HL-60/S4 treated with retinoic acid at 250 ng/mL for 4 days and 3 days (cell line): ENCODE data around the gene MTG1.
"Not testable (repeated sequence)": the region's sequence is repeated elsewhere in the genome, so short reads cannot be mapped to it uniquely, and the experiment has no call there.

Experiments used
- in situ Hi-C: fragments of 300-500 bp; cut with MboI; formaldehyde crosslinking; loops from 2 replicates; pipeline ENCODE4 v1.7.0; 2022; ENCODE audit warnings: low sequenced_read_pairs

MTG1 gene

DNA sequence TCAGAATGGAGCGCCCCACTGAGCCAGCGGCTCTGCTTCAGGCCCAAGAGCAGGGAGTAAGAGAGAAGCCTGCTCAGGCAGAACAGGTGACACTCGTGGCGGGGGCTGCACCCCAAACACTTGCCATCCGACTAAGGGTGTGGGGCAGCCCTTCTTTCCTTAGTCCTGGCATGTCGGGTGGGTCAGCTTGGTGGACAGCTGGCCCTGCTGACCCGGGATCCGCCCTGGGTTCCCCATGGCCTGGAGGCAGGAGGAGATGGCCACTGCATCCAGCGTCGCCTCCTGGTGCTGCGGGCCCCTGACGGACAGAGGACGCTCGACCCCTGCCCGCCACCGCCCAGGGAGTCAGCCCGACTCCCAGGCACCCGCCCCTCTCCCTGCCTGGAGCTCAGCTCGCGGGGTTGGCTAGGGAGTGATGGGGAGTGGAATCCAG is 16.1 kb upstream of the MTG1 start:
- in situ Hi-C loops: no loop called here

GRCh38 chr10:133378251-133379096 is 15.5 kb upstream of the MTG1 start:
- in situ Hi-C loops: no loop called here

DNA sequence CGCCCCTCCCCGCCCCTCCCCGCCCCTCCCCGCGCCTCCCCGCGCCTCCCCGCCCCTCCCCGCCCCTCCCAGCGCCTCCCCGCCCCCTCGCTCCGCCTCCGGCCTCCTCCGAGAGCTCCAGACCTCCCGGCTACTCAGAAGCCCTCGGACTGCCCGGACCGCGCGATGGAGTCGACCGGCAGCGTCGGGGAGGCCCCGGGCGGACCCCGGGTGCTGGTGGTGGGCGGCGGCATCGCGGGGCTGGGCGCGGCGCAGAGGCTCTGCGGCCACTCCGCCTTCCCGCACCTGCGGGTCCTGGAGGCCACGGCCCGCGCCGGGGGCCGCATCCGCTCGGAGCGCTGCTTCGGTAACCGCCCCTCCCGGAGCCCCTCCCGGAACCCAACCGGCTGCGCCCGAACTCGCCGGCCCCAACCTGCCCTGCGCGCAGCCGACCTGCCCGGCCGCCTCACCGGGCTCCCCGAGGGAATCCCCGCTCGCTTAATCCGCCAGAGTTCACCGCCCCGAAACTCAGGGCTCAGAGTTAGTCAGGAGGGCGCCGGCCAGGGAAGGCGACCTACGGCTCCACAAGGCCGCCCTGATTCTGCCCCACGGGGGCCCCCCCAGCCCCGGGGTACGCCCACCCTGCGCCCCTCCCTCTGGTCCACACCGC is 14.7 kb upstream of the MTG1 start, which contains the start of gene PAOX:
TSS of gene PAOX (plus strand) at position 111 of the 649 bp plus-strand sequence. CDS start at position 166, 55 bp downstream.
- in situ Hi-C loops: no loop called here

DNA sequence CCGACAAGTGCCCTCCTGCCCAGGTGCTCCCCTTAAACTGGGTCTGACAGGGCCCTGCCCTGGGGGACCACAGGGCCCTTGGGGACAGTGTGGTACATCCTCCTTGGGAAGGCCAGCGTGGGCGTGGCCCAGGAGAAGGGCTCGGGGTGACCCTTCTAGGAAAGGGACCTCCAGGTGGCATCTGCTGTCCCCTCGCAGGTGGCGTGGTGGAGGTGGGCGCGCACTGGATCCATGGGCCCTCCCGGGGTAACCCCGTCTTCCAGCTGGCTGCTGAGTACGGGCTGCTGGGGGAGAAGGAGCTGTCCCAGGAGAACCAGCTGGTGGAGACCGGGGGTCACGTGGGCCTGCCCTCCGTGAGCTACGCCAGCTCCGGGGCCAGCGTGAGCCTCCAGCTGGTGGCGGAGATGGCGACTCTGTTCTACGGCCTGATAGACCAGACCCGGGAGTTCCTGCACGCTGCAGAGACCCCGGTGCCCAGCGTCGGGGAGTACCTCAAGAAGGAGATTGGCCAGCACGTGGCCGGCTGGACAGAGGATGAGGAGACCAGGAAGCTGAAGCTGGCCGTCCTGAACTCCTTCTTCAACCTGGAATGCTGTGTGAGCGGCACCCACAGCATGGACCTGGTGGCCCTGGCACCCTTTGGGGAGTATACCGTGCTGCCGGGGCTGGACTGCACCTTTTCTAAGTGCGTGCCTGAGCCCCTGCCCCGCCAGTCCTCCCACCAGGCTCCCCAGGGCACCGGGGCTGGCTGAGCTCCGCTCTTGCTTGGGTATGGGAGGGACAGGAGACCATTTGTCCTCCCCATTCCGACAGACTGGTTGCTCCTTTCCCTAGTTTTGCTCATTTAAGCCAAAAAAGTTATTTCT is 13.9 kb upstream of the MTG1 start:
- in situ Hi-C loops: no loop called here

DNA sequence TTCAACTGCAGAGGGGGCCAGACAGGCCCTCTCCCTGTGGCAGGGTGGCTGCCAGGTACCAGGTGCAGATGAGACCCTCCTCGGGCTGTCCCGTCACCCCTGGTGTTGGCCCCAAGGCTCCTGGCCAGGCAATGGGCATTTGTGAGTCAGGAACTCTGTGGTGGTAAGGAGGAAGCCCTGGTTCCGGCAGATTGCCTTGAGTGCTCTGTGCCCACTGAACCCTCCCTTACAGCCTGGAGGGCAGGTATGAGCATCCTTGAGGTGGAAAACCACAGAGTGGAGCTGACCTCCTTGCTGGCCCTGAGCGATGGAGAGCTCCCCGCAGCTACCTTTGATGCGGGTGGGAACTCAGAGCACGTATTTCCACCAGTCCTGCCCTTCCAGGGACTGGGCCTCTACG is 12.9 kb upstream of the MTG1 start:
- in situ Hi-C loops: no loop called here

GRCh38 chr10:133383551-133383950 is 10.4 kb upstream of the MTG1 start:
- in situ Hi-C loops: no loop called here

- in situ Hi-C loops: no loop called here
Observed at GRCh38 chr10:133384071-133384470, 9.9 kb upstream of the MTG1 start.

- in situ Hi-C loops: no loop called here
Observed at GRCh38 chr10:133385214-133385613, 8.7 kb upstream of the MTG1 start.

DNA sequence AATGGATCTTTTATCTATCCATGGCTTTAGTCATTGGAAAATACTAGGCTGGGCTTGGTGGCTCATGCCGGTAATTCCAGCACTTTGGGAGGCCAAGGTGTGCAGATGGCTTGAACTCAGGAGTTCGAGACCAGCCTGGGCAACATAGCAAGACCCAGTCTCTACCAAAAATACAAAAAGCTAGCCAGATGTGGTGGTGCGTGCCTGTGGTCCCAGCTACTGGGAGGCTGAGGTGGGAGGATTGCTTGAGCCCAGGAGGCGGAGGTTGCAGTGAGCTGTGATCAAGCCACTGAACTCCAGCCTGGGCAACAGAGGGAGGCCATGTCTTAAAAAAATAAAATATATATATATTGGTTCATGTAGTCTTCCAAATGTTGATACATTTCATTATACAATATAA is 7.0 kb upstream of the MTG1 start:
- in situ Hi-C loops: not testable (repeated sequence)

- in situ Hi-C loops: no loop called here
Observed at GRCh38 chr10:133388236-133388972, 5.6 kb upstream of the MTG1 start.

DNA sequence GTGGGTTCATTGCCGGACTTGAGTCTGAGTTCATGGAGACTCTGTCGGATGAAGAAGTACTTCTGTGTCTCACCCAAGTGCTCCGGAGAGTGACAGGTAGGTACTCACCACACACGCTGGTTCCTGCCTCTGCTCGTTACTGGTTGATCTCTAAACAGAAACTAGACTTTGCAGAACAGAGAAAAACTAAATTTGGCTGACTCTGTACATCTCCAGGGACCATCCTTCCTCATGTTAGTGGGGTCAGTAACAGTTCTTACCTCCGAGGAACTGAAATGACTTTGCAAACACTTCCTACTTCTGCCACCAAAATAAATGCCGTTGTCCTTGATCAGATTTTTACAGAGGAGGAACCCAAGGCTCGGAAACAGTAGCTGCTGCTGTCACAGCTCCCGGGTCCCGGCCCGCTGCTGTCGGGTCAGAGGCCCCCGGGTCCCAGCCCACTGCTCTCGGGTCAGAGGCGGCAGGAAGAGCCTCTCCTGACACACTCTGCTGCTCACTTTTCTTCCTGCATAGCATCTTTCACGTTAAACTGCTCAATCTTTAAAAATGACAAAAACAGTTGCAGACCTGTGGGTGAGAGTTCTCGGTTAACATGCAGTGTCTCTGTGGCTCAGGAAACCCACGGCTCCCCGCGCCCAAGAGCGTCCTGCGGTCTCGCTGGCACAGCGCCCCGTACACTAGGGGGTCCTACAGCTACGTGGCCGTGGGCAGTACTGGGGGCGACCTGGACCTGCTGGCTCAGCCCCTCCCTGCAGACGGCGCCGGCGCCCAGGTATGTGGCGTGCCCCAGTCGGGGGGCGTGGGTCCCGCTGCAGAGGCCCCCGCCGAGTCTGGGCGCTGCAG is 4.8 kb upstream of the MTG1 start:
- in situ Hi-C loops: no loop called here

DNA sequence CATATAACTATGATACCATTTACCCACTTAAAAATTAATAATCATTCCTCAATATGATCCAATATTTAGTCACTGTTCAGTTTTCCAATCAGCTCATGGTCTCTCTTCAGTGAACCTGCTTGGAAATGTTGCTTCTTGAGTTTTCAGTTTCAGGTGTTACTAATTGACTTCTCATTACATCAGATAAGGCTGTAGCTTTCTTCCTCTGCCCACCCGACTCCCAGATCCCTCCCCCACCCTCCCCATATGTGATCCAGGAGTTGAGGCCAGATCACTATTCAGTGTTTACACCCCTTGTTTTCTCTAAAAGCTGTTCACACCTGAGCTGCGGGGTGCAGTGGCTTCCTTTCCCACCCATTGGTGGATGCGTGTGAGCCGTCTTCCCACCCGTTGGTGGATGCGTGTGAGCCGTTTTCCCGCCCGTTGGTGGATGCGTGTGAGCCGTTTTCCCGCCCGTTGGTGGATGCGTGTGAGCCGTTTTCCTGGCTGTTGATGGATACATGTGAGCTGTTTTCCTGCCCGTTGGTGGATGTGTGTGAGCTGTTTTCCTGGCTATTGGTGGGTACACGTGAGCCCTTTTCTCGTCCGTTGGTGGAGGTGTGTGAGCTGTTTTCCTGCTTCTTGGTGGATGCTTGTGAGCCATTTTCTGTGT is 3.2 kb upstream of the MTG1 start:
- in situ Hi-C loops: no loop called here

DNA sequence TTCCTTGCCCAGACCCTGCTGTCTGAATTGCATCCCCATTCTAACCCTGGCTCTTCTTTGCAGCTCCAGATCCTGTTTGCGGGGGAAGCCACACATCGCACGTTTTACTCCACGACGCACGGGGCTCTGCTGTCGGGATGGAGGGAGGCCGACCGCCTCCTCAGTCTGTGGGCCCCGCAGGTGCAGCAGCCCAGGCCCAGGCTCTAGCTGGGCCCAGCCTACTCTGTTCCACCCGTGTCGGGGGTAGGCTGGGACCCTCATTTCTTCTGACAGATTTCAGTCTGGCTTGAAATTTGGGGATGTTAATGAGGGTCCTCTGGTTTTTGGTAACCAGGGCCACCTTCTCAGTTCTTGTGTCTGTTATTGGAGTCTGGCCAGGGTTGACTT is 2.7 kb upstream of the MTG1 start:
- in situ Hi-C loops: no loop called here

DNA sequence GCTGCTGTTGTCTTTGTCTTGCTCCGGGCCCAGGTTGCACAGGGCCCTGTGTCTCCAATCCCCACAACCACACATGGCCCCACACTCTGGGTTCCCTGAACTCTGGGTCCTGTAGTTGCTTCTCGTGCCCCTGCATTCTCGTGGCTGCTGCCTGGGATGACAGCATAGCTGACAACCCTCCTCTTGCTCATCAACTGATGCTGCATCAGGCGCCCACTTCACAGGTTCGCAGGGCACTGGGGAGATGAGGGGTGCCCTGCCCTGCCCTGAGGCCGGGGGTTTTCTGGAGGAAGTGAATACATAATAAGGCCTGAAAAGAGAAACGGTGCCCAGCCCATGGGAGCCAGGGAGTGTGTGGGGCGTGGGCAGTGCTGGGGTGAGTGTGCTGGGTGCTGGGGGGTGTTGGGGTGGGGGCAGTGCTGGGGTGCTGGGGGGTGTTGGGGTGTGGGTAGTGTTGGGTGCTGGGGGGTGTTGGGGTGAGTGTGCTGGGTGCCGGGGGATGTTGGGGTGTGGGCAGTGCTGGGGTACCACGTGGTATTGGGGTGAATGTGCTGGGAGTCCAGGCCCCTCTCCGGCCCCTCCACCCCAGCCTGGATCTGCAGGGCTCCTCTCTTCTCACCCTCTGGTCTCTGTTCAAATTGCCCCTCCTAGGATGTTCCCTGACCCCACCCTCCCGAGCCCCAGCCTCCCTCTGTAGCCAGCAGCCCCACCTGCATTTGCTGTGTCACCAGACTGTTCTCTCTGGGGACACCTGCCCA is 2.0 kb upstream of the MTG1 start:
- in situ Hi-C loops: no loop called here

DNA sequence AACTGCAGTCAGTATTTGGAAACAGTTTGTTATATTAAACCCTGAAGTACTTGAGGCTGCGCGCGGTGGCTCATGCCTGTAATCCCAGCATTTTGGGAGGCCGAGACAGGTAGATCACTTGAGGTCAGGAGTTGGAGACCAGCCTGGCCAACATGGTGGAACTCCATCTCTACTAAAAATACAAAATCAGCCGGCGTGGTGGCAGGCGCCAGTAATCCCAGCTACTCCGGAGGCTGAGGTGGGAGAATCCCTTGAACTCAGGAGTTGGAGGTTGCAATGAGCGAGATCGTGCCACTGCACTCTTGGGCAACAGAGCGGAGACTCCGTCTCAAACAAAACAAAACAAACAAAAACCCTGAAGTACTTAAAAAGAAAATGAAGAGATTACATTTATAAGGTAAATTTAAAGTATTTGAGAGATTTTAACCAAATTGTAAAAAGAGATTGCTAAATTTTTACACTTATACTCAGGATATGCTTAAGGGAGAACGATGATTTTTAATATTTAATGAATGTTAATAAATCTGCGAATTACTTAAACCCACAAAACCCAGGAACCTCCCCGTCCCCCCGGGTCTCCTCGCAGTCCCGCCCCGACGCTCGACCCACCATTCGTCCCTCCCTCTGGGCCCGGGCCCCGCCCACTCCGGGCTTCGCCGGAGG is 425 bp upstream of the MTG1 start:
- in situ Hi-C loops: no loop called here

- in situ Hi-C loops: no loop called here
Observed at GRCh38 chr10:133394801-133395221, 854 bp downstream of the MTG1 start.

DNA sequence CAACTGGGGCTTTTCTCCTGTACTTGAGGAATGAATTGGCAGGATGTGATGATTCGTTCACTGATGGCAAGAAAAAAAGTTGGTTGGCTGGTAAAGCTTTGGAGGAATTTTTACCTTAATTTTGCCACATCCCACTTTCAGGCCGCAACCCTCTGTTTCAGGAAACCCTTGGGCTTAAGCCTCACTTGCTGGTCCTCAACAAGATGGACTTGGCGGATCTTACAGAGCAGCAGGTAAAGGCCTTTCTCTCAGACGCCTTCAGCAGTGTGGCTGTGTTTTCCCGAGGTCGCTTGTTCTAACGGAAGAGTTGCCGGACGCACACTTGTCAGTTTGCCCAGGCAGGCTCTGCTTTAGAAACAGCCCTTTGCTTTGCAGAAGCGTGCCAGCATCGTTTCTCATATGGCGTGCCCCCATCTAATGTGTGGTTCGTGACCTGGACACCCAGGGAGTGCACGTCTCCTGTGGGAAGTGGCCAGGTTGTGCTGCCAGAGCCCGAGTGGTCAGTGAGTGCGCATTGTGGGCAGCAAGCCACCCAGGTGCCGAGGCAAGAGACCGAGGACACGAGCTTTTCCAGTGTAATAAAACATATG is 2.2 kb downstream of the MTG1 start:
- in situ Hi-C loops: no loop called here

DNA sequence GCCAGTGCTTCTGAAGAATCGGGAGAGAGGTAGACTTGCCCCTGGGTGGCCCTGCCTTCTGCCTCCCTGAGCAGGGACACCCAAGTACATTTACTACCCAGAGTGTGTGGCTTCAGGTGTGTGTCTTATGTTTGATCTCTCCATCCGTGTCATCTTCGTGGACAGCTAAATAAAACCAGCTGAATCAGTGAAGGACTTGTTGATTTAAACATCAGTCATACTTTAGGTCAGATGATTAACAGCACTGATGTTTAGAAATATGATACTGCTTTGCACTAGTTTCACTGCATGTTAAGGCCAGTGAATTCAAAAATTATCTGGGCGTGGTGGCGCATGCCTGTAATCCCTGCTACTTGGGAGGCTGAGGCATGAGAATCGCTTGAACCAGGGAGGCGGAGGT is 4.0 kb downstream of the MTG1 start:
- in situ Hi-C loops: no loop called here
